ENCODE data around the gene EMD.
"Not testable (repeated sequence)": the region's sequence is repeated elsewhere in the genome, so short reads cannot be mapped to it uniquely, and the experiment has no call there.

DNA sequence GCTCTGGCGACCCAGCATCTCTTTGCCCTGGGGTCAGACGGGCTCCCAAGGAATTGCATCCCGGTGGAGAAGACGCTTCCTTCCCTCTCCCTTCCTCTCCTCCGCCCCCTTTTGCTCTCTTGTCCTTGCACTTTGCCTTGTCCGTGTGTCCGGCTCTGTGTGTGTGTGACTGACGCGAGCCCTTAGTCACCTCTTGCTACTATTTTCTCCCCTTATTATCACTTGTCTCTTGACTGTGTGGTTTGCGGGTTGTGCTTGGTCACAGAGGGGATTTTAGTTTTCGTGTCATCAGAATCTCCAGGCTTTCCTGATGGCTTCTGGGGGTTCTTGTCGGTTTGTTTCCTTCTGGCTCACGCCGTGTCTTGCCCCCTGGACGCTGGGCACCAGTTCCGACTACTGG, 36.0 kb upstream of the EMD start:
- TF ChIP-seq, protein P1, sequence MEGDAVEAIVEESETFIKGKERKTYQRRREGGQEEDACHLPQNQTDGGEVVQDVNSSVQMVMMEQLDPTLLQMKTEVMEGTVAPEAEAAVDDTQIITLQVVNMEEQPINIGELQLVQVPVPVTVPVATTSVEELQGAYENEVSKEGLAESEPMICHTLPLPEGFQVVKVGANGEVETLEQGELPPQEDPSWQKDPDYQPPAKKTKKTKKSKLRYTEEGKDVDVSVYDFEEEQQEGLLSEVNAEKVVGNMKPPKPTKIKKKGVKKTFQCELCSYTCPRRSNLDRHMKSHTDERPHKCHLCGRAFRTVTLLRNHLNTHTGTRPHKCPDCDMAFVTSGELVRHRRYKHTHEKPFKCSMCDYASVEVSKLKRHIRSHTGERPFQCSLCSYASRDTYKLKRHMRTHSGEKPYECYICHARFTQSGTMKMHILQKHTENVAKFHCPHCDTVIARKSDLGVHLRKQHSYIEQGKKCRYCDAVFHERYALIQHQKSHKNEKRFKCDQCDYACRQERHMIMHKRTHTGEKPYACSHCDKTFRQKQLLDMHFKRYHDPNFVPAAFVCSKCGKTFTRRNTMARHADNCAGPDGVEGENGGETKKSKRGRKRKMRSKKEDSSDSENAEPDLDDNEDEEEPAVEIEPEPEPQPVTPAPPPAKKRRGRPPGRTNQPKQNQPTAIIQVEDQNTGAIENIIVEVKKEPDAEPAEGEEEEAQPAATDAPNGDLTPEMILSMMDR (IDR thresholded peaks at IDR 0.05) = not testable (repeated sequence)
- TF ChIP-seq POLR2A, POLR2AphosphoS5, EP300 (IDR thresholded peaks at IDR 0.05): not testable (repeated sequence)
